NB4 (cell line): ENCODE data around the gene ICE2.

Source experiments
- CTCF ChIP-seq: IDR thresholded peaks from one replicate; pipeline ENCODE4 v1.5.1; 2012; ENCODE audit warnings: low read depth, low read length
- MAX ChIP-seq: IDR thresholded peaks from 2 replicates; pipeline ENCODE4 v1.6.1; 2011; ENCODE audit warnings: low read depth, low read length
- MYC ChIP-seq: IDR thresholded peaks from 2 replicates; pipeline ENCODE4 v1.6.1; 2011; ENCODE audit warnings: low read depth, low read length
- POLR2A ChIP-seq: IDR thresholded peaks from 2 replicates; pipeline ENCODE4 v1.6.1; 2011; ENCODE audit warnings: mild to moderate bottlenecking; ENCODE audit not compliant: insufficient read length; ENCODE audit errors: extremely low read depth

- TF ChIP-seq CTCF (no peak), MAX (no peak), POLR2A (no peak), MYC (no peak)
Measured at GRCh38 chr15:60392601-60392985, 86.3 kb downstream of the ICE2 start.
